HFFc6 (cell line): ENCODE results near the gene FAM186B. TPM values are rescaled to one million over a fixed set of nuclear protein-coding genes. Genes with fewer than 3 reads are reported as not detected.
A peak's percentile ranks its signal among the peaks of the same experiment; 100 is the strongest.

Experiments
- DNase-seq: peaks from one replicate; pipeline ENCODE4 v3.0.0-alpha.2; 2018
- H3K27ac Mint-ChIP-seq: 2 replicates; pipeline ENCODE4 v1.8.0; 2020; ENCODE audit warnings: mild to moderate bottlenecking, mixed read lengths
- H3K27me3 Mint-ChIP-seq: 2 replicates; pipeline ENCODE4 v1.8.0; 2021; ENCODE audit warnings: mild to moderate bottlenecking, moderate library complexity, mixed read lengths; ENCODE audit not compliant: insufficient read depth
- H3K36me3 Mint-ChIP-seq: 2 replicates; pipeline ENCODE4 v1.8.0; 2021; ENCODE audit warnings: low read depth, mixed read lengths
- H3K4me1 Mint-ChIP-seq: 2 replicates; pipeline ENCODE4 v1.8.0; 2020; ENCODE audit warnings: low read depth, mixed read lengths
- H3K4me3 Mint-ChIP-seq: 2 replicates; pipeline ENCODE4 v1.8.0; 2020; ENCODE audit warnings: mild to moderate bottlenecking, moderate library complexity, mixed read lengths
- H3K9me3 Mint-ChIP-seq: 2 replicates; pipeline ENCODE4 v1.8.0; 2020; ENCODE audit warnings: mild to moderate bottlenecking, mixed read lengths
- total RNA-seq, 6 experiments: library from RNA; stranded (reverse); fragmentation: NEBNext Ultra II Directional; extraction: Animal tissue kit (Norgen Biotek cat#: 25700); gene quantifications; 2 replicates in 1 of 6; 3 replicates in 5 of 6; pipeline ENCODE4 v1.2.3, GENCODE V29; 2021
- TF ChIP-seq, protein P1 (sequence below): fragments of 200-600 bp; sonication (generic); IDR thresholded peaks from 2 replicates; pipeline ENCODE4 v1.5.0; 2021; ENCODE audit warnings: antibody characterized with exemption, mild to moderate bottlenecking

FAM186B gene
- total RNA-seq, 6 experiments from 2014 or later, result 0.21 to 0.46 (median 0.31) TPM

DNA sequence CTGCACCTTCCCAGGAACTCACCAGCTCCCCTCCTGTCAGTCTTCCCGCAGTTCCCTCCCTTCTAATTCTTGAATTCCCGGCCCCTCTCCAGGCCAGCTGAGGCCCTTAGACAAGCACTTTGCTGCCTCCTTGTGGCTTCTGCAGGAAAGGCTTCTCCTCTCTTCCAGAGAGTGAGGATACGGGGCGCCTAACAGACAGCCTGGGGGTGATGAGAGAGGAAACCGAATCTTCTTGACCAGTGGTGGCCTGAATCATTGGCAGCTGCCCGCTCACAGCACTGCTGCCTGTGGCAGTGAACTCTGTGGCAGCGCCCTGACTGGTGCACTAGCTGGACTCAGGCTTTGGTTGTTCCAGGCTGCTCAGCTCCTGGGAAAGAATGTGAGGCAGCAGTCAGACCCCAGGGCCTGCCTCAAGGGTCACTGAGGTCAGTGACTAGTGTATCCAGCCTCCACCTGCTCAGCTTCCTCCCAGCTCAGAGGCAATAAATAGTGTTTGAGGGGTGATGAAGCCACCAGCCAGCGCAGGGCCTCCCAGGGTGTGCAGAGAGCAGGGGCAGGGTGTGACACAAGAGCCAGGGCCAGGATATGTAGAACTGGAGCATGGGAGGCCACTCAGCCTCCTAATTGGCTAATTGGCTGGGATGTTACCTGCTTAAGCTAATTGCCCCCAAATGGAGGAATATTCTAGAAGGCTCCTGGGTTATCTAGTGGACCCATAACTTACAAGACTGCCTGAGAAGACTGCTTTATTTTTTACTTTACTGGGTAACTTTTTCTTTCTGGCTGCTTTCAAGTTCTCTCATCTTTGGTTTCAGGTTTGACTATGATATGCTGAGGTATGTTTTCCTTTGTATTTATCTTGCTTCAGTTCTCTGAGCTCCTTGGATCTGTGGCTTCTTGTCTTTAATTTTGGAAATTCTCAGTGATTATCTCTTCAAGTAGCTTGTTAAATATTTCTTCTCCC is 24.6 kb downstream of the FAM186B start:
- H3K9me3 Mint-ChIP-seq, result no peaks in the 10 kb centered on the region
- H3K4me3 Mint-ChIP-seq, result no peak overlapping the region
- peaks cover 14% of the 10 kb centered on the region for H3K4me1 Mint-ChIP-seq
- H3K27me3 Mint-ChIP-seq, result no peaks in the 10 kb centered on the region
- DNase-seq, result peak; percentile 80
- no peaks in the 10 kb centered on the region for H3K36me3 Mint-ChIP-seq
- H3K27ac Mint-ChIP-seq, result no peak overlapping the region
- TF ChIP-seq, protein P1, sequence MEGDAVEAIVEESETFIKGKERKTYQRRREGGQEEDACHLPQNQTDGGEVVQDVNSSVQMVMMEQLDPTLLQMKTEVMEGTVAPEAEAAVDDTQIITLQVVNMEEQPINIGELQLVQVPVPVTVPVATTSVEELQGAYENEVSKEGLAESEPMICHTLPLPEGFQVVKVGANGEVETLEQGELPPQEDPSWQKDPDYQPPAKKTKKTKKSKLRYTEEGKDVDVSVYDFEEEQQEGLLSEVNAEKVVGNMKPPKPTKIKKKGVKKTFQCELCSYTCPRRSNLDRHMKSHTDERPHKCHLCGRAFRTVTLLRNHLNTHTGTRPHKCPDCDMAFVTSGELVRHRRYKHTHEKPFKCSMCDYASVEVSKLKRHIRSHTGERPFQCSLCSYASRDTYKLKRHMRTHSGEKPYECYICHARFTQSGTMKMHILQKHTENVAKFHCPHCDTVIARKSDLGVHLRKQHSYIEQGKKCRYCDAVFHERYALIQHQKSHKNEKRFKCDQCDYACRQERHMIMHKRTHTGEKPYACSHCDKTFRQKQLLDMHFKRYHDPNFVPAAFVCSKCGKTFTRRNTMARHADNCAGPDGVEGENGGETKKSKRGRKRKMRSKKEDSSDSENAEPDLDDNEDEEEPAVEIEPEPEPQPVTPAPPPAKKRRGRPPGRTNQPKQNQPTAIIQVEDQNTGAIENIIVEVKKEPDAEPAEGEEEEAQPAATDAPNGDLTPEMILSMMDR, result peak; percentile 85

DNA sequence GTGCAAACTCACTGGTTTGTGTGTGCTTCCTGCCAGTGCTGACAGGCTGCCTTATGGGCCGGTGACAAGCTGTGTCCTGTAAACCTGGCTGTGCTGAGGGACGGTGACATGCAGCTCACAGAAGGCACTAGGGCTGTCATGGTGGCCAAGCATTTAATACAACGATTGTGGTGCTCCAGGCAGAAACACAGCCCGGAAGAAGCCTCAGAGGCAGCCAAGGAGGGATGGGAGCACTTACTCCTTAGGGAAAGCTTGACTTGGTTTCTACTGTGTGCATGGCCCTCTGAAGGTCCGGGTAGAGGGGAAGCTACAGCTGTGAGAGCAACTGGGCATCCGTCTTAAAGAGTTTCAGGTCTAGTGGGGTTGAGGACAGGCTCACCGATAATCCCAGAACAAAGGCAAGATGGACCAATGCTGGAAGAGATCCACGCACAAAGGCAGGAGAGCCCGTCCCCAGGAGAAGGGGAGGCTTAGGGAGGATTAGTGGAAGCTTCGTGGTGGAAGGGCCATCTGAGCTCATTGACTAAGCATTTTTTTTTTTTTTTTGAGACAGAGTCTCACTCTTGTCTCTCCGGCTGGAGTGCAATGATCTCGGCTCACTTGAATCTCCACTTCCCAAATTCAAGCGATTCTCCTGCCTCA is 26.8 kb downstream of the FAM186B start:
- H3K36me3 Mint-ChIP-seq, result no peaks in the 10 kb centered on the region
- H3K4me3 Mint-ChIP-seq, result no peak overlapping the region
- H3K27ac Mint-ChIP-seq, result no peak overlapping the region
- H3K4me1 Mint-ChIP-seq, result peaks cover 14% of the 10 kb centered on the region
- H3K9me3 Mint-ChIP-seq, result no peaks in the 10 kb centered on the region
- DNase-seq, result no peak
- TF ChIP-seq, protein P1, result no peak
- H3K27me3 Mint-ChIP-seq, result no peaks in the 10 kb centered on the region

DNA sequence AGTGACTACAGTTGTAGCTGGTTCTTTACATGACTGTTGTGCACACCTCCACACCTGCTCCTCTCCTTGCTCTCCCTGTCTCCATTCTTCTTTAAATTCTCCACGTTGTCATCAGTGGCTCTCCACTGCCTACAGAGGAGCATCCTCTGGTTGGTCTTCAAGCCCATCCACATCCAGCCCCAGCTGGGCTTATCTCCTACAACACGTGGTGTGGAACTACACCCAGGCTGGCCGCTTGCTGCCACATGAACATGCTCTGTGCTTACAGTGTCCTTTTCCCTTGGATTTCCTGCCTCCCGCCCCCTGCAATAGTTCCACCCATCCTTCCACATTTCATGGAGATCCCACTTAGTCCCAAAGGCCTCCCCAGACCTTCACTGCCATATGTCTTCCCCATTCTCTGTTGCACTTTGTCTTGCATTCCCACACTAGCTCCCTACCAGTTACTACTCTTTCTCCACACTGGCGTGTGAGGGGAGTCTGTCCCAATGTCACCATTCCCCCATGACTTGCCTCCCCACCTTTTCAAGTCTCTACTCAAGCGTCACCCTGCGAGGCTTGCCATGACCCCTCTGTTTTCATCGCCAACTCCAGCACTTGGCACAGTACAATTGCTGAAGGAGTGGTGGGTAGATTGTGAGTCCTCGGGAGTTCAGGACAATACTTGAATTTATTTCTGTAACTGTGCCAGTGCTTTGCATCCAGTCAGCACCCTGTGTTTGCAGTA is 27.7 kb downstream of the FAM186B start:
- Mint-ChIP-seq H3K27me3 (no peaks in the 10 kb centered on the region), H3K36me3 (no peaks in the 10 kb centered on the region), H3K4me3 (no peak overlapping the region), H3K4me1 (peaks cover 14% of the 10 kb centered on the region), H3K27ac (no peak overlapping the region), H3K9me3 (no peaks in the 10 kb centered on the region)
- TF ChIP-seq, protein P1, result no peak
- no peak for DNase-seq

DNA sequence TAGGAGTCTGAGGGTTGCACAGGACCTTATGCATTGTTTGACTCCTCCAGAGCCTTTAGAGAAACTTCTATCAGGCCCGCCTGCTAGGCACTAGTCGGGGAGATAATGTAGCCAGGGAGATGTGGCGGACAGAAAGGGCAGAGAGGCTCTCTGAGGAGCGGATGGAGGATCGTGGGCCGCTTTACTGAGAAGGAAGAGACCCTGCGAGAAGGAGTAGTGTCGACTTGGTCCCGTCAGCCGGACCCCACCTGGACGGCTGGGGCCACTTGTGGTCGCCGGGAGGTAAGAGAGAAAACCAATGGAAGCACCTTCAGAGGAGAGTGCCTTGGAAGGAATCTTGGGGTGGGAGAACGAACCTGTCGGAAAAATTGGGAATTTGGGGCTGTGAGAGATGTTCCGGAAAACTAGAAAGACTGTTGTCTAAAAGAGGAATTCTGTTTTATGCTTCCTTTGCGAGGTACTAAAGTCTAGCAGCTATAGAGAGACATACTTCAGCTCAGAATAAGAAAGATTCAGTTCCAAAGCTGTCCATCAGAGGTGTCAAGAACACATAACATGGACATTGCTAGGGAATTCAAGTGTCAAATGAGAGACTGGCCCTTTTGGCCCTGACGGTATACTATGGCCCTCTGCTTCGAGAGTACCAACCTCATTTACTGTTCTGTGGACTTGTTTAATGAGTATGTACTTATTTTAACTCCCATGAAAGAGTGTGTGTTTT is 36.8 kb downstream of the FAM186B start:
- DNase-seq, result no peak
- H3K36me3 Mint-ChIP-seq, result peaks cover 11% of the 10 kb centered on the region; the same call in 1 of the 2 replicates
- H3K27ac Mint-ChIP-seq, result peak overlapping the region; percentile 99
- H3K4me3 Mint-ChIP-seq, result peak overlapping the region; percentile 98
- H3K4me1 Mint-ChIP-seq, result peaks cover 12% of the 10 kb centered on the region
- TF ChIP-seq, protein P1, result no peak
- H3K27me3 Mint-ChIP-seq, result peaks cover 2% of the 10 kb centered on the region; the same call in 1 of the 2 replicates
- H3K9me3 Mint-ChIP-seq, result no peaks in the 10 kb centered on the region
